Endothelial cell of umbilical vein (primary cell): ENCODE measurements around the gene SPATA31D3. TPM values are rescaled to one million over a fixed set of nuclear protein-coding genes. Genes with fewer than 3 reads are reported as not detected.

ENCODE experiments used
- BruUV-seq: library from RNA; stranded (reverse); fragments of 400-500 nt; replicated peaks from 2 replicates; lab custom pipeline; 2021; lab: Mats Ljungman, UMichigan
- CTCF ChIA-PET: fragments of 300-600, 350-600 bp; sonication (Branson Sonifier 250); formaldehyde crosslinking; loops from one replicate; lab custom pipeline; 2021; ENCODE audit warnings: antibody characterized with exemption, inconsistent platforms; lab: Charles Lee
- POLR2A ChIA-PET: fragments of 300-600, 350-600 bp; sonication (Branson Sonifier 250); formaldehyde crosslinking; loops from one replicate; lab custom pipeline; 2021; ENCODE audit warnings: antibody characterized with exemption, inconsistent platforms; lab: Charles Lee
- DNase-seq: peaks from one replicate; pipeline ENCODE4 v3.0.0-alpha.2; 2011; ENCODE audit warnings: low read depth, low spot score
- FAIRE-seq: peaks from 2 replicates; lab custom pipeline; 2011; peaks lifted over from hg19 to GRCh38; lab: Jason Lieb, UNC
- H2AFZ ChIP-seq: 2 replicates; pipeline ENCODE4 v1.6.0; 2012; ENCODE audit warnings: low read depth, low read length, control low read depth, inconsistent platforms
- H3K27ac ChIP-seq: 2 replicates; pipeline ENCODE4 v1.5.1; 2011; ENCODE audit warnings: low read depth, mild to moderate bottlenecking, control low read depth, low read length, moderate library complexity; ENCODE audit not compliant: insufficient read depth
- H3K27me3 ChIP-seq, 2 experiments: 2 replicates each; pipeline versions ENCODE4 v1.6.0 to v1.6.1; 2011; ENCODE audit warnings: low read length in 2 of 2, mixed read lengths in 1 of 2; ENCODE audit not compliant: control insufficient read depth in 2 of 2, insufficient read depth in 2 of 2
- H3K36me3 ChIP-seq, 2 experiments: 2 replicates in 1 of 2; 3 replicates in 1 of 2; pipeline ENCODE4 v1.5.1; 2011; ENCODE audit warnings: low read length in 2 of 2, mild to moderate bottlenecking in 1 of 2, moderate library complexity in 1 of 2; ENCODE audit not compliant: control insufficient read depth in 2 of 2, insufficient read depth in 2 of 2; ENCODE audit errors: extremely low read depth in 1 of 2
- H3K4me1 ChIP-seq: 3 replicates; pipeline ENCODE4 v1.5.1; 2011; ENCODE audit warnings: mild to moderate bottlenecking, low read length; ENCODE audit not compliant: control insufficient read depth, insufficient read depth; ENCODE audit errors: extremely low read depth
- H3K4me2 ChIP-seq: 2 replicates; pipeline ENCODE4 v1.6.1; 2011; ENCODE audit warnings: low read length, control low read depth, mixed read lengths; ENCODE audit not compliant: insufficient read depth
- H3K4me3 ChIP-seq, 3 experiments: fragments of 200-600 bp in 1 of 3; sonication (generic), shearing (Covaris generic) in 1 of 3; replicated peaks in 1 of 3; 2 replicates each; pipeline ENCODE4 v1.5.1; 2011 to 2016; ENCODE audit warnings: control low read depth in 3 of 3, low read length in 3 of 3, mild to moderate bottlenecking in 2 of 3, inconsistent platforms in 1 of 3, low read depth in 1 of 3, moderate library complexity in 1 of 3; ENCODE audit not compliant: insufficient read depth in 1 of 3
- H3K79me2 ChIP-seq: 2 replicates; pipeline ENCODE4 v1.6.0; 2012; ENCODE audit warnings: low read length, inconsistent platforms; ENCODE audit not compliant: control insufficient read depth, insufficient read depth
- H3K9ac ChIP-seq: replicated peaks from 2 replicates; pipeline ENCODE3; 2011; ENCODE audit warnings: low read length, control low read depth; ENCODE audit not compliant: insufficient read depth; ENCODE audit errors: extremely low read depth
- H3K9me1 ChIP-seq: replicated peaks from 3 replicates; pipeline ENCODE4 v1.6.0; 2011; ENCODE audit warnings: mild to moderate bottlenecking, low read length; ENCODE audit not compliant: control insufficient read depth, insufficient read depth; ENCODE audit errors: extremely low read depth
- H3K9me3 ChIP-seq: replicated peaks from 2 replicates; pipeline ENCODE4 v1.5.1; 2012; ENCODE audit warnings: low read length, inconsistent platforms; ENCODE audit not compliant: control insufficient read depth, insufficient read depth
- H4K20me1 ChIP-seq: replicated peaks from 2 replicates; pipeline ENCODE3; 2011; ENCODE audit warnings: mild to moderate bottlenecking, low read length; ENCODE audit not compliant: control insufficient read depth, insufficient read depth; ENCODE audit errors: extremely low read depth
- CTCF ChIP-seq, 2 donors: IDR thresholded peaks; 1 replicate in 1 of 2; 2 replicates in 1 of 2; pipeline ENCODE4 v1.5.1; 2011; ENCODE audit warnings: low read length in 2 of 2, mild to moderate bottlenecking in 2 of 2, moderate library complexity in 2 of 2, control low read depth in 1 of 2, inconsistent platforms in 1 of 2, low read depth in 1 of 2; ENCODE audit not compliant: insufficient read depth in 1 of 2; ENCODE audit errors: extremely low read depth in 1 of 2
- EZH2 ChIP-seq: IDR thresholded peaks from 2 replicates; pipeline ENCODE4 v1.6.1; 2012; ENCODE audit warnings: borderline replicate concordance, low read depth, mild to moderate bottlenecking, moderate library complexity, low read length, inconsistent platforms; ENCODE audit not compliant: severe bottlenecking
- FOS ChIP-seq: IDR thresholded peaks from 2 replicates; pipeline ENCODE4 v1.6.1; 2011; ENCODE audit warnings: mild to moderate bottlenecking, low read length, moderate library complexity, borderline replicate concordance; ENCODE audit not compliant: insufficient read depth
- GATA2 ChIP-seq: IDR thresholded peaks from 2 replicates; pipeline ENCODE4 v1.7.0; 2011; ENCODE audit warnings: low read depth, mild to moderate bottlenecking, moderate library complexity, mixed read lengths, low read length; ENCODE audit not compliant: insufficient read length, insufficient read depth
- JUN ChIP-seq: IDR thresholded peaks from 2 replicates; pipeline ENCODE4 v1.6.1; 2011; ENCODE audit warnings: borderline replicate concordance, low read depth; ENCODE audit not compliant: insufficient read length, insufficient read depth
- MYC ChIP-seq: IDR thresholded peaks from one replicate; pipeline ENCODE4 v1.6.1; 2011; ENCODE audit warnings: mild to moderate bottlenecking, low read depth, low read length
- POLR2A ChIP-seq: IDR thresholded peaks from 2 replicates; pipeline ENCODE4 v1.6.1; 2012; ENCODE audit warnings: low read depth, mild to moderate bottlenecking, control low read depth, low read length
- POLR2AphosphoS5 ChIP-seq: IDR thresholded peaks from 2 replicates; pipeline ENCODE4 v1.6.1; 2012; ENCODE audit warnings: low read depth, mild to moderate bottlenecking, control low read depth, low read length, moderate library complexity; ENCODE audit not compliant: insufficient read depth
- dilution Hi-C: fragments of 300-500 bp; cut with MboI; formaldehyde crosslinking; loops from one replicate; pipeline ENCODE4 v1.15.0; 2019; ENCODE audit warnings: low sequenced_read_pairs; ENCODE audit not compliant: extremely low pct_ligation_motif_present
- intact Hi-C: fragments of 100-400 bp; cut with micrococcal nuclease; formaldehyde crosslinking; loops from one replicate; pipeline ENCODE4 v1.10.0; 2022
- polyA plus RNA-seq, 4 experiments: library from polyadenylated mRNA; depleted of rRNA in 3 of 4; stranded (reverse) in 3 of 4; unstranded in 1 of 4; fragments of >200 nt; gene quantifications; 2 replicates each; pipeline versions ENCODE4 v1.2.1 to v1.2.3, GENCODE V29; 2011 to 2012; ENCODE audit warnings: missing spikeins in 1 of 4
- total RNA-seq: library from RNA; stranded (reverse); gene quantifications from 2 replicates; pipeline ENCODE4 v1.2.3, GENCODE V29; 2021
- TF ChIP-seq, protein P1 (sequence below): IDR thresholded peaks from 2 replicates; pipeline ENCODE4 v1.6.1; 2011; ENCODE audit not compliant: insufficient read depth, insufficient read length

The SPATA31D3 gene
- total and polyA plus RNA-seq, 2 donors (not counting 3 experiments of a cell fraction or from before 2014, with no cell fraction given), result not detected

GRCh38 chr9:81912135-81912534 is 31.2 kb upstream of the SPATA31D3 start:
- H3K9me3 ChIP-seq, result no peaks in the 10 kb centered on the region

More at GRCh38 chr9:81912135-81912534, 31.2 kb upstream of the SPATA31D3 start:
- Histone ChIP-seq H3K27me3 (no peaks in the 10 kb centered on the region), H4K20me1 (no peaks in the 10 kb centered on the region), H3K9me1 (no peaks in the 10 kb centered on the region), H3K4me1 (no peaks in the 10 kb centered on the region), H3K4me2 (no peak overlapping the region), H3K36me3 (no peaks in the 10 kb centered on the region), H3K9ac (no peak overlapping the region), H3K27ac (no peak overlapping the region), H3K79me2 (no peaks in the 10 kb centered on the region), H2AFZ (no peak overlapping the region), H3K4me3 (no peak overlapping the region)
- no peak for DNase-seq
- ChIA-PET CTCF (no interaction called here), POLR2A (no interaction called here)
- no TSS peak for BruUV-seq
- no peak for FAIRE-seq
- dilution Hi-C loops (no loop called here), intact Hi-C loops (no loop called here)
- no peak for TF ChIP-seq POLR2A
- no peak for TF ChIP-seq FOS
- no peak for TF ChIP-seq MYC
- TF ChIP-seq JUN, result no peak
- TF ChIP-seq, protein P1, sequence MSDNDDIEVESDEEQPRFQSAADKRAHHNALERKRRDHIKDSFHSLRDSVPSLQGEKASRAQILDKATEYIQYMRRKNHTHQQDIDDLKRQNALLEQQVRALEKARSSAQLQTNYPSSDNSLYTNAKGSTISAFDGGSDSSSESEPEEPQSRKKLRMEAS, result no peak
- no peak for TF ChIP-seq POLR2AphosphoS5
- TF ChIP-seq GATA2, result no peak
- TF ChIP-seq EZH2, result no peak
- TF ChIP-seq CTCF (IDR thresholded peaks at IDR 0.05; ENCODE audit: extremely low read depth in 1 of 2, insufficient read depth in 1 of 2, low read depth in 1 of 2, low read length in 2 of 2), result no peak
